Measurements from ENCODE around the gene INTS2.

DNA sequence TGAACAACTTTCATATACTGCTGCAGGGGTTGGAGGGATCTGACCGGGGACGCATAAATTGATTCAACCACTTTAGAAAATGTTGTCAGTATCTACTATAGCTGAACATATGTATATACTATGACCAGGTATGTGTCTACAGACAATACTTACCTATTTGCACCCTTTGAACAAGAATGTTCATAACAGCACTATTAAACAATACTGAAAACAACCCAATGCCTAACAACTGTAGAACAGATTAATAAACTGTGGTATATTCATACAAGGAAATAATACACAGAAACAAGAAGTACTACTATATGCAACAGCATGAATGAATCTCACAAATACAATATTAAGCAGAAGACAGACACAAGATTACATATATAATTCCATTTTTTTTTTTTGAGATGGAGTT lies 74.9 kb downstream of the INTS2 start:
- TF ChIP-seq, protein P1, sequence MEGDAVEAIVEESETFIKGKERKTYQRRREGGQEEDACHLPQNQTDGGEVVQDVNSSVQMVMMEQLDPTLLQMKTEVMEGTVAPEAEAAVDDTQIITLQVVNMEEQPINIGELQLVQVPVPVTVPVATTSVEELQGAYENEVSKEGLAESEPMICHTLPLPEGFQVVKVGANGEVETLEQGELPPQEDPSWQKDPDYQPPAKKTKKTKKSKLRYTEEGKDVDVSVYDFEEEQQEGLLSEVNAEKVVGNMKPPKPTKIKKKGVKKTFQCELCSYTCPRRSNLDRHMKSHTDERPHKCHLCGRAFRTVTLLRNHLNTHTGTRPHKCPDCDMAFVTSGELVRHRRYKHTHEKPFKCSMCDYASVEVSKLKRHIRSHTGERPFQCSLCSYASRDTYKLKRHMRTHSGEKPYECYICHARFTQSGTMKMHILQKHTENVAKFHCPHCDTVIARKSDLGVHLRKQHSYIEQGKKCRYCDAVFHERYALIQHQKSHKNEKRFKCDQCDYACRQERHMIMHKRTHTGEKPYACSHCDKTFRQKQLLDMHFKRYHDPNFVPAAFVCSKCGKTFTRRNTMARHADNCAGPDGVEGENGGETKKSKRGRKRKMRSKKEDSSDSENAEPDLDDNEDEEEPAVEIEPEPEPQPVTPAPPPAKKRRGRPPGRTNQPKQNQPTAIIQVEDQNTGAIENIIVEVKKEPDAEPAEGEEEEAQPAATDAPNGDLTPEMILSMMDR (IDR thresholded peaks at IDR 0.05; ENCODE audit: insufficient read depth, low read length): no peak
- TF ChIP-seq, protein P2, sequence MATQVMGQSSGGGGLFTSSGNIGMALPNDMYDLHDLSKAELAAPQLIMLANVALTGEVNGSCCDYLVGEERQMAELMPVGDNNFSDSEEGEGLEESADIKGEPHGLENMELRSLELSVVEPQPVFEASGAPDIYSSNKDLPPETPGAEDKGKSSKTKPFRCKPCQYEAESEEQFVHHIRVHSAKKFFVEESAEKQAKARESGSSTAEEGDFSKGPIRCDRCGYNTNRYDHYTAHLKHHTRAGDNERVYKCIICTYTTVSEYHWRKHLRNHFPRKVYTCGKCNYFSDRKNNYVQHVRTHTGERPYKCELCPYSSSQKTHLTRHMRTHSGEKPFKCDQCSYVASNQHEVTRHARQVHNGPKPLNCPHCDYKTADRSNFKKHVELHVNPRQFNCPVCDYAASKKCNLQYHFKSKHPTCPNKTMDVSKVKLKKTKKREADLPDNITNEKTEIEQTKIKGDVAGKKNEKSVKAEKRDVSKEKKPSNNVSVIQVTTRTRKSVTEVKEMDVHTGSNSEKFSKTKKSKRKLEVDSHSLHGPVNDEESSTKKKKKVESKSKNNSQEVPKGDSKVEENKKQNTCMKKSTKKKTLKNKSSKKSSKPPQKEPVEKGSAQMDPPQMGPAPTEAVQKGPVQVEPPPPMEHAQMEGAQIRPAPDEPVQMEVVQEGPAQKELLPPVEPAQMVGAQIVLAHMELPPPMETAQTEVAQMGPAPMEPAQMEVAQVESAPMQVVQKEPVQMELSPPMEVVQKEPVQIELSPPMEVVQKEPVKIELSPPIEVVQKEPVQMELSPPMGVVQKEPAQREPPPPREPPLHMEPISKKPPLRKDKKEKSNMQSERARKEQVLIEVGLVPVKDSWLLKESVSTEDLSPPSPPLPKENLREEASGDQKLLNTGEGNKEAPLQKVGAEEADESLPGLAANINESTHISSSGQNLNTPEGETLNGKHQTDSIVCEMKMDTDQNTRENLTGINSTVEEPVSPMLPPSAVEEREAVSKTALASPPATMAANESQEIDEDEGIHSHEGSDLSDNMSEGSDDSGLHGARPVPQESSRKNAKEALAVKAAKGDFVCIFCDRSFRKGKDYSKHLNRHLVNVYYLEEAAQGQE (IDR thresholded peaks at IDR 0.05; ENCODE audit: insufficient replicate concordance, low read depth): no peak
